Mesendoderm (in vitro differentiated cells): ENCODE data around the gene PDE6A.
"Not testable (repeated sequence)": the region's sequence is repeated elsewhere in the genome, so short reads cannot be mapped to it uniquely, and the experiment has no call there.

ENCODE experiments used
- DNase-seq: peaks from one replicate; pipeline ENCODE4 v3.0.0; 2013
- H2AK5ac ChIP-seq: 2 replicates; pipeline ENCODE4 v1.6.1; 2013; ENCODE audit warnings: low read length, inconsistent platforms
- H2BK120ac ChIP-seq: 2 replicates; pipeline ENCODE4 v1.6.1; 2013; ENCODE audit warnings: low read depth, mild to moderate bottlenecking, low read length, moderate library complexity, mixed read lengths
- H2BK15ac ChIP-seq: replicated peaks from 2 replicates; pipeline ENCODE4 v1.6.1; 2013; ENCODE audit warnings: low read depth, mild to moderate bottlenecking, moderate library complexity
- H2BK5ac ChIP-seq: 2 replicates; pipeline ENCODE4 v1.6.1; 2013; ENCODE audit warnings: low read length, inconsistent platforms
- H3K18ac ChIP-seq: 2 replicates; pipeline ENCODE4 v1.6.1; 2013; ENCODE audit warnings: mild to moderate bottlenecking, low read length, mixed read lengths
- H3K23ac ChIP-seq: one replicate; pipeline ENCODE4 v1.6.1; 2013; ENCODE audit warnings: low read length
- H3K27ac ChIP-seq: 2 replicates; pipeline ENCODE4 v1.5.1; 2013; ENCODE audit warnings: low read depth, mild to moderate bottlenecking, inconsistent platforms, low read length, moderate library complexity
- H3K27me3 ChIP-seq: 2 replicates; pipeline ENCODE4 v1.6.1; 2013; ENCODE audit warnings: low read length, control low read depth, mild to moderate bottlenecking, inconsistent platforms; ENCODE audit not compliant: insufficient read depth, poor library complexity
- H3K36me3 ChIP-seq: 2 replicates; pipeline ENCODE4 v1.6.1; 2013; ENCODE audit warnings: low read length, inconsistent platforms; ENCODE audit not compliant: control insufficient read depth, insufficient read depth
- H3K4ac ChIP-seq: one replicate; pipeline ENCODE4 v1.6.1; 2013; ENCODE audit warnings: low read depth, mild to moderate bottlenecking, low read length, moderate library complexity
- H3K4me1 ChIP-seq: 2 replicates; pipeline ENCODE4 v1.6.1; 2013; ENCODE audit warnings: low read depth, low read length, inconsistent platforms; ENCODE audit not compliant: control insufficient read depth
- H3K4me2 ChIP-seq: 2 replicates; pipeline ENCODE4 v1.6.1; 2013; ENCODE audit warnings: low read length
- H3K4me3 ChIP-seq: 2 replicates; pipeline ENCODE4 v1.5.1; 2013; ENCODE audit warnings: mild to moderate bottlenecking, low read length
- H3K56ac ChIP-seq: one replicate; pipeline ENCODE4 v1.6.1; 2013; ENCODE audit warnings: low read length
- H3K79me1 ChIP-seq: 2 replicates; pipeline ENCODE4 v1.6.1; 2013; ENCODE audit warnings: low read length, inconsistent platforms
- H3K79me2 ChIP-seq: 2 replicates; pipeline ENCODE4 v1.6.1; 2013; ENCODE audit warnings: mild to moderate bottlenecking, low read length; ENCODE audit not compliant: control insufficient read depth, insufficient read depth
- H3K9ac ChIP-seq: 2 replicates; pipeline ENCODE4 v1.6.1; 2013; ENCODE audit warnings: low read length, inconsistent platforms
- H4K5ac ChIP-seq: one replicate; pipeline ENCODE4 v1.6.1; 2013; ENCODE audit warnings: low read length
- H4K8ac ChIP-seq: one replicate; pipeline ENCODE4 v1.6.1; 2013; ENCODE audit warnings: low read depth, mild to moderate bottlenecking, control low read depth, low read length, moderate library complexity
- WGBS: extraction: QIAGEN DNeasy Blood & Tissue Kit; methylation state at CpG from one replicate; pipeline ENCODE4 v1.1.7; 2013; ENCODE audit warnings: low lambda C conversion rate, missing lambda C conversion rate; ENCODE audit not compliant: insufficient coverage; ENCODE audit errors: extremely low coverage; 5-methylcytosine and 5-hydroxymethylcytosine counted together

Gene PDE6A

DNA sequence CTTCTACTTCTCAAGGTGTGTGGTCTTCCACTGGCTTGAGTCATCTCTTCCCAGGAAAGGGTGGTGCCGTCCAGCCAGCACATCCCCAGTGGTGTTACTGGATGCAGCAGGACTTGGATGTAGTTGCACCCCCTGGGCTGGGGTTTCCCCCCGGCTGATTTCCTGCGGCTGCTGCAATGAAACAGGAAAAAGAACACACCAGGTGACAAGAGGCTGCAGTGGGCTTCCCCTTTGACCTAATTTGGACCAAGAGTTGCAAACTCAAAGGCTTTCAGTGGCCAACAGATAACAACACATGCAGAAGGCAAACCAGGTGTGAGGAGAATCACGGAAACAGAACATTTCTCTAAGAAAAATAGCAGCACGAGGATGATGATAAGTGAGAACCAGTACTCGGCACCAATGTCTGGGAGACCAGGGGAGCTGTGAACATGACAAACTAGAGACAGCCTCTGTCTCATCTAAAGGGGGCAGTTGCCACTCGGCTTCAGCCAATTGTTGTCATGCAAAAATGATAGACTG, 83.7 kb downstream of the PDE6A start:
- WGBS: no CpG with 5 or more reads among the region's 7 CpGs
- no peaks in the 10 kb centered on the region for H3K79me2 ChIP-seq

DNA sequence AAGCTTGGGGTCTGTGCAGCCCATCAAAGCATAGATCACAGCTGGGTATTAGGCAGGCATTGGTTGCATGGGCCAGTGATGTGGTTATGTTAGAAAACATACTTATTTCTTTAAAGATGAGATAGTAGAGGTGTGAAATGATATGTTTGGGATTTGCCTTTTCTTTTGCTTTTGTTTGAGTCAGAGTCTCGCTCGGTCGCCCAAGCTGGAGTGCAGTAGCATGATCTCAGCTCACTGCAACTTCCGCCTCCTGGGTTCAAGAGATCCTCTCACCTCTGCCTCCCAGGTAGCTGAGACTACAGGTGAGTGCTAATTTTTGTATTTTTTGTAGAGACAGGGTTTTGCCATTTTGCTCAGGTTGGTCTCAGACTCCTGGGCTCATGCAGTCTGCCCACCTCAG, 84.8 kb downstream of the PDE6A start:
- Histone ChIP-seq H3K4me2 (no peak overlapping the region), H2AK5ac (no peak overlapping the region), H3K4ac (no peak overlapping the region), H3K27ac (no peak overlapping the region), H3K36me3 (no peaks in the 10 kb centered on the region), H2BK120ac (no peak overlapping the region), H3K4me1 (no peaks in the 10 kb centered on the region), H3K79me2 (no peaks in the 10 kb centered on the region), H3K56ac (no peak overlapping the region), H3K9ac (no peak overlapping the region), H4K5ac (no peak overlapping the region), H3K4me3 (no peak overlapping the region), H3K79me1 (no peaks in the 10 kb centered on the region), H2BK5ac (no peak overlapping the region), H2BK15ac (no peak overlapping the region), H3K23ac (no peak overlapping the region), H4K8ac (no peak overlapping the region), H3K18ac (no peak overlapping the region), H3K27me3 (no peaks in the 10 kb centered on the region)
- no peak for DNase-seq
- WGBS: no CpG with 5 or more reads among the region's 4 CpGs

More for the DNA sequence above, 83.7 kb downstream of the PDE6A start:
- Histone ChIP-seq H3K27ac (no peak overlapping the region), H2AK5ac (no peak overlapping the region), H3K4me1 (no peaks in the 10 kb centered on the region), H3K4ac (no peak overlapping the region), H3K27me3 (no peaks in the 10 kb centered on the region), H3K4me3 (no peak overlapping the region), H3K9ac (no peak overlapping the region), H3K36me3 (no peaks in the 10 kb centered on the region), H2BK15ac (no peak overlapping the region), H4K8ac (no peak overlapping the region), H3K23ac (no peak overlapping the region), H2BK5ac (no peak overlapping the region), H2BK120ac (no peak overlapping the region), H3K4me2 (no peak overlapping the region), H3K18ac (no peak overlapping the region), H3K56ac (no peak overlapping the region), H4K5ac (no peak overlapping the region), H3K79me1 (no peaks in the 10 kb centered on the region)
- DNase-seq: peak; percentile 38

DNA sequence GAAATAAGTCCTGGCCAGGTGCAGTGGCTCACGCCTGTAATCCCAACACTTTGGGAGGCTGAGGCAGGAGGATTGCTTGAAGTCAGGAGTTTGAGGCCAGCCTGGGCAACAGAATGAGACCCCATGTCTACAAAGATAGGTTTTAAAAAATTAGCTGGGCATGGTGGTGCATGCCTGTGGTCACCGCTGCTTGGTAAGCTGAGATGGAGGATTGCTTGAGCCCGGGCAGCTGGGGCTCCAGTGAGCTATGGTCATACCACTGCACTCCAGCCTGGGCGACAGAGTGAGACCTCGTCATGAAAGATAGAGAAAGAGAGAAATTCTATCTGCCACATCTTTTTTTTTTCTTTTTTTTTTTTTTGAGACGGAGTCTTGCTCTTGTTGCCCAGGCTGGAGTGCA, 86.1 kb downstream of the PDE6A start:
- WGBS: no CpG with 5 or more reads among the region's 6 CpGs
- H3K79me2 ChIP-seq, H3K4me3 ChIP-seq, H3K56ac ChIP-seq, H2BK5ac ChIP-seq, H3K36me3 ChIP-seq, H4K8ac ChIP-seq, H2AK5ac ChIP-seq, H2BK120ac ChIP-seq, H4K5ac ChIP-seq, H3K9ac ChIP-seq, H3K27ac ChIP-seq, H3K18ac ChIP-seq, H3K23ac ChIP-seq, H2BK15ac ChIP-seq, DNase-seq, H3K27me3 ChIP-seq, H3K79me1 ChIP-seq, H3K4me1 ChIP-seq, H3K4ac ChIP-seq, H3K4me2 ChIP-seq: not testable (repeated sequence)

DNA sequence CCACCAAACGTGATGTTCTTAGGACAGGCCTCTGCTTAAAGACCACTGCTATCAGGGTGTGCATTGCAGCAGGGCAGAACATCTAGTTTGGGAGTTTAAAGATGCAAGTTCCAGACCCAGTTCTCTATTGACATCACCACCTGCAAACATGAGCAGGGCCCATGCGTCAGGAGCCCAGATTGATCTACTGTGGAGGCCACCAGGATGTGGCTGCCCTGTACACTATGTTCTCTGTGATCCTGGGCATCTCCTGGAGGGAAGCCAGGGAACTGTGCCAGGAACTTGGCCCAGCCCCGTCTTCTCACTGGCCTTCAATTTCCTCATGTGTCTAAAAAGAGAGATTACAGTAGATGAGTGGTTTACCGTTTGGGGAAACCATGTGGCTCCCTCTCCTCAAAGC, 87.1 kb downstream of the PDE6A start:
- no peaks in the 10 kb centered on the region for H3K36me3 ChIP-seq
- H3K4me2 ChIP-seq: no peak overlapping the region
- H2BK120ac ChIP-seq: no peak overlapping the region
- H3K79me2 ChIP-seq: no peaks in the 10 kb centered on the region
- DNase-seq: no peak
- H3K4me3 ChIP-seq: no peak overlapping the region
- H3K79me1 ChIP-seq: no peaks in the 10 kb centered on the region
- no peak overlapping the region for H3K4ac ChIP-seq
- no peak overlapping the region for H3K23ac ChIP-seq
- no peak overlapping the region for H2BK15ac ChIP-seq
- H2AK5ac ChIP-seq: no peak overlapping the region
- no peak overlapping the region for H3K56ac ChIP-seq
- WGBS: no CpG with 5 or more reads among the region's 4 CpGs
- no peak overlapping the region for H2BK5ac ChIP-seq
- H3K18ac ChIP-seq: no peak overlapping the region
- H4K5ac ChIP-seq: no peak overlapping the region
- H3K27ac ChIP-seq: no peak overlapping the region
- H3K9ac ChIP-seq: no peak overlapping the region
- H3K4me1 ChIP-seq: no peaks in the 10 kb centered on the region
- no peak overlapping the region for H4K8ac ChIP-seq
- H3K27me3 ChIP-seq: no peaks in the 10 kb centered on the region

DNA sequence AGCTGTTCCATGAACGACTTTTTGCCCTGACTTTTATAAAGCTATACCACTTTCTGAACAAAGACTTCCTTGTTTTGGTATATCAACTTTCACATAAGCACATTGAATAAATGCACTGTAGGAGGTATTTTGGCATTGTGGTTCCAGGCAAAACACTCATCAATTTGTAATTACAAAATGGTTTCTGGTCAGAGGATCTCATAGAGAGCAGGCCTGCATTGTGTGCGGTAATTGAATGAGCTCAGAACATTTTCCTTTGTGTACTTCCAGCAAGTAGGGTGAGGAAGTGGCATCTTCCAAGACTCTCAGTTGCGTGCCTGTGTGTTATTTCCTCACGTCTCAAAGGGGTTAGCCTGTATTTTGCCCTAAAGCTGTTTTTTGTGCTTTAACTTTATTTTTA, 89.2 kb downstream of the PDE6A start:
- H3K79me2 ChIP-seq: no peaks in the 10 kb centered on the region
- DNase-seq: no peak
- H4K5ac ChIP-seq: no peak overlapping the region
- no peaks in the 10 kb centered on the region for H3K27me3 ChIP-seq
- H3K36me3 ChIP-seq: no peaks in the 10 kb centered on the region
- H3K4me2 ChIP-seq: no peak overlapping the region
- no peak overlapping the region for H2AK5ac ChIP-seq
- H3K4me1 ChIP-seq: no peaks in the 10 kb centered on the region
- no peak overlapping the region for H2BK120ac ChIP-seq
- WGBS: no CpG with 5 or more reads among the region's 4 CpGs
- no peak overlapping the region for H3K56ac ChIP-seq
- H3K9ac ChIP-seq: no peak overlapping the region
- no peak overlapping the region for H3K18ac ChIP-seq
- no peak overlapping the region for H3K23ac ChIP-seq
- H3K79me1 ChIP-seq: no peaks in the 10 kb centered on the region
- no peak overlapping the region for H3K4ac ChIP-seq
- no peak overlapping the region for H2BK5ac ChIP-seq
- H4K8ac ChIP-seq: no peak overlapping the region
- no peak overlapping the region for H3K4me3 ChIP-seq
- no peak overlapping the region for H2BK15ac ChIP-seq
- no peak overlapping the region for H3K27ac ChIP-seq

DNA sequence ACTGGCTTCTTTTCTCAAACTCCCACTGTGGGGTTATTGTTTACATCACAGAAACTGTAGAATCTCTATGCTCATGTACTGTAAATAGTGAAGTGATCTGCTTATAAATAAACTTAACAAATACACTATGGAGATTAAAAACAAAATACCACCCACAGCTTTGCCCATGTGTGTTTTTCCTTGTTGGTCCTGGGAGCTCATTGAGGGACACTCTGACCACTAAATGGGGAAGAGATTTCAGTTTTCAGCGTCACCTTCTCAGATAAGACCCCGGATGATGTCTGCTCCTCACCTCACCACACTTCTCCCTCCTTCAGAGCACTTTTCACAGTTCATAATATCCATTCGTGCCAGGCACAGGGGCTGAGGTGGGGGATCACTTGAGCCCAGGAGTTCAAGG, 89.7 kb downstream of the PDE6A start:
- H4K5ac ChIP-seq: no peak overlapping the region
- H3K27me3 ChIP-seq: no peaks in the 10 kb centered on the region
- DNase-seq: no peak
- no peak overlapping the region for H3K56ac ChIP-seq
- H3K23ac ChIP-seq: no peak overlapping the region
- no peak overlapping the region for H4K8ac ChIP-seq
- H3K4me3 ChIP-seq: no peak overlapping the region
- H2BK5ac ChIP-seq: no peak overlapping the region
- no peaks in the 10 kb centered on the region for H3K79me2 ChIP-seq
- WGBS: no CpG with 5 or more reads among the region's 3 CpGs
- no peaks in the 10 kb centered on the region for H3K4me1 ChIP-seq
- no peak overlapping the region for H2BK120ac ChIP-seq
- H3K4ac ChIP-seq: no peak overlapping the region
- H3K4me2 ChIP-seq: no peak overlapping the region
- H3K18ac ChIP-seq: no peak overlapping the region
- no peak overlapping the region for H3K9ac ChIP-seq
- H3K36me3 ChIP-seq: no peaks in the 10 kb centered on the region
- H2BK15ac ChIP-seq: no peak overlapping the region
- no peak overlapping the region for H3K27ac ChIP-seq
- no peak overlapping the region for H2AK5ac ChIP-seq
- H3K79me1 ChIP-seq: no peaks in the 10 kb centered on the region
